ENCODE data around the gene VTN. TPM values are rescaled to one million over a fixed set of nuclear protein-coding genes. Genes with fewer than 3 reads are reported as not detected.

Gene VTN
- total RNA-seq, 2 experiments from 2014 or later: not detected

Small RNAs within 50 kb of the gene (microRNA-seq; reads per million reads assigned to microRNA genes)
- gene MIR4723 (ENCODE audit: borderline microRNAs expressed, borderline number of aligned reads, borderline replicate concordance): 1.6 reads per million

Other genes starting within 250 kb of the VTN start
- gene TMEM97, start 51.1 kb downstream of the VTN start, total RNA-seq: 10 to 100 TPM; 27.1 to 29.8 TPM
- 10 to 100 TPM; 20.3 to 20.6 TPM for gene IFT20, start 34.8 kb downstream of the VTN start, total RNA-seq
- gene TNFAIP1, start 34.5 kb downstream of the VTN start, total RNA-seq: 10 to 100 TPM; 24.4 to 27.3 TPM
- 10 to 100 TPM; 73.8 to 76.4 TPM for gene POLDIP2, start 12.8 kb downstream of the VTN start, total RNA-seq
- not detected for gene SEBOX, start 5.1 kb downstream of the VTN start, total RNA-seq
- gene SARM1, start 1.4 kb upstream of the VTN start, total RNA-seq: 10 to 100 TPM; 16.5 to 18.3 TPM
- gene SLC46A1, start 35.9 kb upstream of the VTN start, total RNA-seq: 1 to 10 TPM; 2.3 to 2.9 TPM
- not detected for gene SLC13A2, start 103.3 kb upstream of the VTN start, total RNA-seq
- not detected for gene FOXN1, start 136.0 kb upstream of the VTN start, total RNA-seq
- 10 to 100 TPM; 38.0 to 42.0 TPM for gene UNC119, start 182.3 kb upstream of the VTN start, total RNA-seq
- gene PIGS, start 201.2 kb upstream of the VTN start, total RNA-seq: 10 to 100 TPM; 36.6 to 38.6 TPM
- 10 to 100 TPM; 75.2 to 77.3 TPM for gene ALDOC, start 206.6 kb upstream of the VTN start, total RNA-seq
- gene SPAG5, start 228.7 kb upstream of the VTN start, total RNA-seq: 100 to 1,000 TPM; 153 to 159 TPM
- gene RSKR, start 243.9 kb upstream of the VTN start, total RNA-seq: 10 to 100 TPM; 14.2 to 17.5 TPM